GM12878 (cell line): Measurements from ENCODE around the gene ZSCAN9. TPM values are rescaled to one million over a fixed set of nuclear protein-coding genes. Genes with fewer than 3 reads are reported as not detected.

Source experiments
- ASH2L ChIP-seq: fragments of 300-600, 200-600 bp; sonication (generic); IDR thresholded peaks from 2 replicates; pipeline ENCODE4 v1.6.1; 2017; ENCODE audit warnings: low read depth, mild to moderate bottlenecking, borderline replicate concordance
- BHLHE40 ChIP-seq, 2 experiments: fragments of 450-650 bp in 1 of 2; IDR thresholded peaks; 2 replicates each; pipeline ENCODE4 v1.6.1; 2011 to 2017; ENCODE audit warnings: low read depth in 2 of 2, borderline replicate concordance in 1 of 2, improper control_type of control experiment in 1 of 2, low read length in 1 of 2, mild to moderate bottlenecking in 1 of 2
- BMI1 ChIP-seq: fragments of 450-650 bp; IDR thresholded peaks from 2 replicates; pipeline ENCODE4 v1.6.1; 2016; ENCODE audit warnings: mild to moderate bottlenecking, moderate library complexity, borderline replicate concordance
- CHD1 ChIP-seq: IDR thresholded peaks from 2 replicates; pipeline ENCODE4 v1.6.1; 2012; ENCODE audit warnings: low read depth, low read length, improper control_type of control experiment
- EED ChIP-seq: sonication (generic); IDR thresholded peaks from 2 replicates; pipeline ENCODE4 v1.6.1; 2016; ENCODE audit warnings: antibody characterized with exemption, low read depth
- EGR1 ChIP-seq, 2 experiments: IDR thresholded peaks; 1 replicate in 1 of 2; 2 replicates in 1 of 2; pipeline ENCODE4 v1.6.1; 2011 to 2012; ENCODE audit warnings: low read depth in 2 of 2, low read length in 2 of 2, borderline replicate concordance in 1 of 2, mild to moderate bottlenecking in 1 of 2, moderate library complexity in 1 of 2
- ETV6 ChIP-seq, 2 experiments: fragments of 450-650 bp in 1 of 2; IDR thresholded peaks in 1 of 2; conservative IDR thresholded peaks in 1 of 2; 2 replicates each; pipeline ENCODE4 v1.6.1; 2014; ENCODE audit warnings: antibody characterized with exemption in 1 of 2, borderline replicate concordance in 1 of 2, low read depth in 1 of 2, mild to moderate bottlenecking in 1 of 2, moderate library complexity in 1 of 2
- HDAC2 ChIP-seq: fragments of 200-600 bp; sonication (generic); IDR thresholded peaks from 2 replicates; pipeline ENCODE4 v1.6.1; 2017
- HDAC6 ChIP-seq: fragments of 200-600 bp; sonication (generic); IDR thresholded peaks from one replicate; pipeline ENCODE4 v1.8.0; 2017; ENCODE audit warnings: antibody characterized with exemption; ENCODE audit not compliant: unreplicated experiment
- HDGF ChIP-seq: fragments of 450-650 bp; IDR thresholded peaks from 2 replicates; pipeline ENCODE4 v1.6.1; 2016; ENCODE audit warnings: antibody characterized with exemption
- NFIC ChIP-seq: IDR thresholded peaks from 2 replicates; pipeline ENCODE4 v1.6.1; 2012; ENCODE audit warnings: low read depth, mild to moderate bottlenecking, inconsistent platforms, low read length, moderate library complexity
- NFYA ChIP-seq: IDR thresholded peaks from 2 replicates; pipeline ENCODE4 v1.6.1; 2011; ENCODE audit warnings: low read depth, mild to moderate bottlenecking, low read length, improper control_type of control experiment, borderline replicate concordance
- PBX3 ChIP-seq: IDR thresholded peaks from 2 replicates; pipeline ENCODE4 v1.6.1; 2011; ENCODE audit warnings: mild to moderate bottlenecking, low read depth, low read length, moderate library complexity; ENCODE audit not compliant: insufficient replicate concordance
- PKNOX1 ChIP-seq: fragments of 450-650 bp; IDR thresholded peaks from 2 replicates; pipeline ENCODE4 v1.6.1; 2016; ENCODE audit warnings: mild to moderate bottlenecking
- POLR2A ChIP-seq: IDR thresholded peaks from 2 replicates; pipeline ENCODE4 v1.6.1; 2011; ENCODE audit warnings: low read depth, mild to moderate bottlenecking, low read length
- RBBP5 ChIP-seq: fragments of 200-600 bp; sonication (generic); conservative IDR thresholded peaks from 2 replicates; pipeline ENCODE4 v1.6.1; 2016
- TAF1 ChIP-seq: IDR thresholded peaks from 2 replicates; pipeline ENCODE4 v1.6.1; 2011; ENCODE audit warnings: mild to moderate bottlenecking, low read depth, low read length, borderline replicate concordance
- TCF7 ChIP-seq: IDR thresholded peaks from 2 replicates; pipeline ENCODE4 v1.6.1; 2014; ENCODE audit warnings: antibody characterized with exemption, borderline replicate concordance
- YY1 ChIP-seq: IDR thresholded peaks from 2 replicates; pipeline ENCODE4 v1.6.1; 2011; ENCODE audit warnings: low read depth, mild to moderate bottlenecking, low read length
- ZNF207 ChIP-seq: fragments of 450-650 bp; IDR thresholded peaks from 2 replicates; pipeline ENCODE4 v1.6.1; 2014; ENCODE audit warnings: antibody characterized with exemption, mild to moderate bottlenecking, borderline replicate concordance
- ZZZ3 ChIP-seq: IDR thresholded peaks from 2 replicates; pipeline ENCODE4 v1.6.1; 2011; ENCODE audit warnings: low read depth; ENCODE audit not compliant: control insufficient read depth, insufficient read length
- polyA plus RNA-seq, 11 experiments: library from polyadenylated mRNA; depleted of rRNA in 4 of 11; unstranded in 6 of 11; stranded (reverse) in 5 of 11; fragments of >200 nt; fragmentation: Nextera tagmentation in 4 of 11; fragmentation: Illumina TruSeq in 1 of 11; extraction: Ambion mirVana in 4 of 11; extraction: Trizol in 1 of 11; gene quantifications; 1 replicate in 1 of 11; 2 replicates in 10 of 11; pipeline versions ENCODE4 v1.2.1 to v1.2.3, GENCODE V29; 2011 to 2016; ENCODE audit warnings: inconsistent platforms in 2 of 11, missing spikeins in 2 of 11, low read depth in 1 of 11
- total RNA-seq, 4 experiments: library from RNA; depleted of rRNA in 3 of 4; stranded (reverse); fragments of >200 nt in 3 of 4; fragmentation: Illumina TruSeq in 1 of 4; extraction: Trizol in 1 of 4; gene quantifications; 2 replicates each; pipeline versions ENCODE4 v1.2.1 to v1.2.3, GENCODE V29; 2013 to 2021
- TF ChIP-seq, protein P1 (sequence below): fragments of 450-650 bp; IDR thresholded peaks from 2 replicates; pipeline ENCODE4 v1.6.1; 2017; ENCODE audit warnings: borderline replicate concordance
- TF ChIP-seq, protein P2 (sequence below): fragments of 450-650 bp; formaldehyde crosslinking; IDR thresholded peaks from 2 replicates; pipeline ENCODE4 v1.5.0; 2022; ENCODE audit warnings: mild to moderate bottlenecking, missing genetic modification characterization

Gene ZSCAN9
- total and polyA plus RNA-seq, 10 of the 15 experiments (the other 5 are each of a cell fraction or from before 2014, with no cell fraction given) = 8.1 to 28.7 (median 17.4) TPM

- TF ChIP-seq NFYA (no peak), HDAC6 (no peak), EGR1 (IDR thresholded peaks at IDR 0.05; ENCODE audit: borderline replicate concordance in 1 of 2, low read depth in 2 of 2, low read length in 2 of 2) (peak in 1 of 2 experiments; percentile 55; a peak in 2 of 3 replicates), TAF1 (peak; percentile 97), HDAC2 (no peak), TCF7 (peak; percentile 62; the same call in 1 of the 2 replicates), ZNF207 (peak; percentile 25; the same call in 1 of the 2 replicates), EED (peak; percentile 72; the same call in 1 of the 2 replicates), PKNOX1 (0 out of 2 replicates have a peak, but pooled peaks have one; percentile 15), POLR2A (peak; percentile 95), YY1 (peak; percentile 98), HDGF (peak; percentile 29; the same call in 1 of the 2 replicates), NFIC (no peak; the same call in 1 of the 2 replicates), PBX3 (no peak), BMI1 (no peak), RBBP5 (no peak), ASH2L (no peak; the same call in 1 of the 2 replicates), ZZZ3 (no peak), CHD1 (0 out of 2 replicates have a peak, but pooled peaks have one; percentile 52), BHLHE40 (IDR thresholded peaks at IDR 0.05; ENCODE audit: borderline replicate concordance in 1 of 2, low read depth in 2 of 2, low read length in 1 of 2) (peak; percentile 83 to 92), ETV6 (conservative IDR thresholded peaks at IDR 0.05 in 1 of 2, IDR thresholded peaks at IDR 0.05 in 1 of 2; ENCODE audit: borderline replicate concordance in 1 of 2, low read depth in 1 of 2) (peak in 1 of 2 experiments; percentile 38; a peak in 1 of 4 replicates)
- TF ChIP-seq, protein P1, sequence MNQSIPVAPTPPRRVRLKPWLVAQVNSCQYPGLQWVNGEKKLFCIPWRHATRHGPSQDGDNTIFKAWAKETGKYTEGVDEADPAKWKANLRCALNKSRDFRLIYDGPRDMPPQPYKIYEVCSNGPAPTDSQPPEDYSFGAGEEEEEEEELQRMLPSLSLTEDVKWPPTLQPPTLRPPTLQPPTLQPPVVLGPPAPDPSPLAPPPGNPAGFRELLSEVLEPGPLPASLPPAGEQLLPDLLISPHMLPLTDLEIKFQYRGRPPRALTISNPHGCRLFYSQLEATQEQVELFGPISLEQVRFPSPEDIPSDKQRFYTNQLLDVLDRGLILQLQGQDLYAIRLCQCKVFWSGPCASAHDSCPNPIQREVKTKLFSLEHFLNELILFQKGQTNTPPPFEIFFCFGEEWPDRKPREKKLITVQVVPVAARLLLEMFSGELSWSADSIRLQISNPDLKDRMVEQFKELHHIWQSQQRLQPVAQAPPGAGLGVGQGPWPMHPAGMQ = no peak
- TF ChIP-seq, protein P2, sequence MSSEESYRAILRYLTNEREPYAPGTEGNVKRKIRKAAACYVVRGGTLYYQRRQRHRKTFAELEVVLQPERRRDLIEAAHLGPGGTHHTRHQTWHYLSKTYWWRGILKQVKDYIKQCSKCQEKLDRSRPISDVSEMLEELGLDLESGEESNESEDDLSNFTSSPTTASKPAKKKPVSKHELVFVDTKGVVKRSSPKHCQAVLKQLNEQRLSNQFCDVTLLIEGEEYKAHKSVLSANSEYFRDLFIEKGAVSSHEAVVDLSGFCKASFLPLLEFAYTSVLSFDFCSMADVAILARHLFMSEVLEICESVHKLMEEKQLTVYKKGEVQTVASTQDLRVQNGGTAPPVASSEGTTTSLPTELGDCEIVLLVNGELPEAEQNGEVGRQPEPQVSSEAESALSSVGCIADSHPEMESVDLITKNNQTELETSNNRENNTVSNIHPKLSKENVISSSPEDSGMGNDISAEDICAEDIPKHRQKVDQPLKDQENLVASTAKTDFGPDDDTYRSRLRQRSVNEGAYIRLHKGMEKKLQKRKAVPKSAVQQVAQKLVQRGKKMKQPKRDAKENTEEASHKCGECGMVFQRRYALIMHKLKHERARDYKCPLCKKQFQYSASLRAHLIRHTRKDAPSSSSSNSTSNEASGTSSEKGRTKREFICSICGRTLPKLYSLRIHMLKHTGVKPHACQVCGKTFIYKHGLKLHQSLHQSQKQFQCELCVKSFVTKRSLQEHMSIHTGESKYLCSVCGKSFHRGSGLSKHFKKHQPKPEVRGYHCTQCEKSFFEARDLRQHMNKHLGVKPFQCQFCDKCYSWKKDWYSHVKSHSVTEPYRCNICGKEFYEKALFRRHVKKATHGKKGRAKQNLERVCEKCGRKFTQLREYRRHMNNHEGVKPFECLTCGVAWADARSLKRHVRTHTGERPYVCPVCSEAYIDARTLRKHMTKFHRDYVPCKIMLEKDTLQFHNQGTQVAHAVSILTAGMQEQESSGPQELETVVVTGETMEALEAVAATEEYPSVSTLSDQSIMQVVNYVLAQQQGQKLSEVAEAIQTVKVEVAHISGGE (CRISPR knock-in tag) = peak; percentile 88
Observed at GRCh38 chr6:28225056-28225834, at the start of gene ZSCAN9 (continued).
